NCI-H2107 treated with DMSO at 0.1 percent for 48 hours (cell line): ENCODE data around the gene RMND5B.
A peak's percentile ranks its signal among the peaks of the same experiment; 100 is the strongest.

ENCODE experiments used
- DNase-seq: peaks from one replicate; lab custom pipeline; 2025; ENCODE audit not compliant: unreplicated experiment; lab: John Stamatoyannopoulos, UW

Gene RMND5B

DNA sequence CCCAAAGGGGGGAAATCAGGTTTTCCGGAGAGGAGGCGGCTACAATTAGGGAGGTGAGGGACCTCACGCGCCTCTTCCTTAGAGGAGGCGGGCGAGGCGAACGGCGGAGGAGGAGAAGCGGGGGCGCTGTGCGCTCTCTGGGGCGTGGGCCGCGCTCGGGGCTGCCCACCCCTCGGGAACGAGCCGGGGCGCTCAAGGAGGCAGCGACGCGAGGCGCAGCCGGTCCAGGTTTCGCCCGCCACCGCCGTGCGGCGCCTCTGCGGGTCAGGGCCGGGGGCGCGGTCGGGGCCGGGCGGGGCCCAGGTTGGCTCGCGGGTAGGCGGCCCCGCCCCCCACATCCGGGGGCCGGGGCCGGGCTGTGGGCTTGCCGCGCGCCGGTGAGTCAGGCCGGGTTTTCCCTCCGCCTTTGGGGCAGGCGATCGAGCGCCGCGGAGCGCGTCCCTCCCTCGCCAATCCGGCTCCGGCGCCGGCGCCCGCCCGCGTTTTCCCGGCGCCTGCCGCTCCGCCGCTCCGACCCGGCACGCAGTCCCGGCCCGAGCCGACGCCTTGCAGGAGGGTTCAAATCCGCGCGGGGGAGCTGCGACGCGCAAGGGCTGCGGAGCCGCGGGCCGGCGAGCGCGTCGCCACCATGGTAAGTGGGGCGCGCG, 17.6 kb upstream of the RMND5B start, which contains the start of gene N4BP3:
N4BP3 (plus strand) TSS at position 392 of the 647 bp plus-strand sequence. CDS start 6,052 bp downstream, outside the sequence.
- no peak for DNase-seq

DNA sequence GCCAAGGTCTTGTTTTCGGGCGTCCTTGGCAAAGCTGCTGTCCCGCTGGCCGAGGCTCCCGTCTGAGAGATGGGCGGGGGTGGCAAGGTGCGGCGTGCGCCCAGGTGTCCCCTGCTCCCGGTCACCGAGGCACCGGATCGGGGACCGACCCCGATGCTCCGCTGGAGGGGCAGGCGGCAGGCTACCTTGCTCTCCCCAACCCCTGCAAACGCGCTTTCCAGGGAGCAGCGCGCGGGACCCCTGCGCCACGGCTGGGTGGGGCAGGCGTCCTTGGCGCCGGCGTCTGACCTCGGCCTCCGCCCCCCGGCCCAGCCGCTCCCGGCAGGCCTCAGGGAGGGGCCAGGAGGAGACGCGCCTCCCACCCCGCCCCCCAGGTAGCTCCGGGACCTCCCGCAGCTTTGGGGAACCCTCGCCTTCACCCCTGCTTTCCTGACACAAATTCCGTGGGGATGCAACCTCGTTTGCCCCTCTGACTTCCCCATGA, 16.9 kb upstream of the RMND5B start:
- no peak for DNase-seq

DNA sequence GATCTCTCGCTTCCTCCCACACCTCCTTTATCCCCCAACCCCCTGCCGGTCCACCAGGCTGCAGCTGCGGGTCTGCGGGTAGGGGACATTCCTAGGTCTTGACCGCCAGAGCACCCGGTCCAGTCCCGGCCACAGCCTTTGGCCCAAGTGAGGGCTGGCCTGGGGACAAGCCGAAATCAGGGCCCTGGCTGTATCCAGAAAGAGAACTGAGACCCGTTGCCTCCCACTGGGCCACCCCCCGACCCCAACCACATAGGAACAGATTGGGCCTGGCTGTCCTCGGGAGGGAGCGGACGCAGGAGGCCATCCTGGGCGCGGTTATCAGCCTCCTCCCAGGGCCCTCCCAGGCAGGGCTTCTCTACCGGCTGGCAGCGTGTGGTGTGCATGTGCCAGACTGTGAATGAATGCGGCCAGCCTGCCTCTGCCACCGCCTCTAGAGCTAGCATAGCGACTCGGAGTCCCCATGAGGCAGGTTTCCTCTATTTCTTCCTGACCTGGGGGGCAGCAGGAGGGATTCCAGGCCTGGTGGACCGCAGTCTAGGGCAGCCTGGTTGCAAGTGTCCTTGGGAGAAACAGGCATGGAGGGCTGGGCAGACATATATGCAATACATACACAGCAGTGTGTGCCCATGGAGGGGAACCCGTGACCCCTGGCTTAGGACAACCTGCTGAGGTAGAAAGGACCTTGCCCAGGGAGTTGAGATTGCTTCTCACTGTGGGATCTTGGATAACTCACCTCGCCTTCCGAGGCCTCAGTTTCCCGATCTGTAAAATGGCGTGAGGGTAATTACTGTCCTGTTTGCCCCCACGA, 16.3 kb upstream of the RMND5B start:
- no peak for DNase-seq

DNA sequence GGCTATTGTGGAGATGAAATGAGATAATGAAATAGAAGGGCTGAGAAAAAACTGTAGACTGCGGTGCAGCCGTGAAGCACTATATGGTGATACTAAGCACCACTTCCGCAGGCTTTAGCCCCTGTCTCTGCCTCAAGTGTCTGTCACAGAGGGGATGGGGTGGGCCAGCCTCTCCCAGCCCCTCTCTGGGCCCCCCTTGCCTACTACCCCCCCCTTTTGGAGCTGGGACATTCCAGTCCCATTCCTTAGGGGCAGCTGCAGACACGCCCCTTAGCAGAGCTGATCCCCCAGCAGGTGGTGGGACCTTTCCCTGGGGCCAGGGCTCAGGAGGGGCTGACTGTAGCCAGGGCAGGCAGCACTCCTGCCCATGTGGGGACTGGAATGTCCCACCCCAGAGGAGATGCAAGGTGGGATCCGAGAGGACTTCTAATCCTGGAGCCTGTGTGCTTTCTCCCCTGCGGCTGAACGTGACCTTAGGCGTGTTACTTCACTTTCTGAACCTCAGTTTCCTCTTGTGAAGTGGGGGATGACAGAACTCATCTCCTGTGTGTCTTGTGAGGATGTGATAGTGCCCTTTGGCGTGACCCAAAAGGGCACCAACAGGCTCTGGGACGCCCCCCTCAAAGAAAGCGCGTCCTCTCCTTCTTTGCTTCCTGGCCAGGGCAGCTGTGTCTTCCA, 15.5 kb upstream of the RMND5B start:
- no peak for DNase-seq

DNA sequence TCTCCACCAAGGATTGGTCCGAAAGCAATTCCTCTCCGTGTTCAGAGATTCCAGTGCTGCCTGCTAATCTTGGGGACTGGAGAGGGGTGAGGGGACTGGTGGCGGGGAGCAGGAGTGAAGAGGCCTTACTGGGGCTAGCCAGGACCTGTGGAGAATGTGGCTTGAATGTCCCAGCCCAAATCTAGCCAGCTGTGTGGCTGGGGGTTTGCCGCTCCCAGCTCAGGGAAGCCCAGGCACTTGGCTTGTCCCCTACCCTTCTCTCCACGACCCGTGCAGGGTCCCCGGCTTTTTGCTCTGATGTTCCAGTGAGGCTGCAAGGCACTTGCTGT, 15.0 kb upstream of the RMND5B start:
- DNase-seq: no peak

DNA sequence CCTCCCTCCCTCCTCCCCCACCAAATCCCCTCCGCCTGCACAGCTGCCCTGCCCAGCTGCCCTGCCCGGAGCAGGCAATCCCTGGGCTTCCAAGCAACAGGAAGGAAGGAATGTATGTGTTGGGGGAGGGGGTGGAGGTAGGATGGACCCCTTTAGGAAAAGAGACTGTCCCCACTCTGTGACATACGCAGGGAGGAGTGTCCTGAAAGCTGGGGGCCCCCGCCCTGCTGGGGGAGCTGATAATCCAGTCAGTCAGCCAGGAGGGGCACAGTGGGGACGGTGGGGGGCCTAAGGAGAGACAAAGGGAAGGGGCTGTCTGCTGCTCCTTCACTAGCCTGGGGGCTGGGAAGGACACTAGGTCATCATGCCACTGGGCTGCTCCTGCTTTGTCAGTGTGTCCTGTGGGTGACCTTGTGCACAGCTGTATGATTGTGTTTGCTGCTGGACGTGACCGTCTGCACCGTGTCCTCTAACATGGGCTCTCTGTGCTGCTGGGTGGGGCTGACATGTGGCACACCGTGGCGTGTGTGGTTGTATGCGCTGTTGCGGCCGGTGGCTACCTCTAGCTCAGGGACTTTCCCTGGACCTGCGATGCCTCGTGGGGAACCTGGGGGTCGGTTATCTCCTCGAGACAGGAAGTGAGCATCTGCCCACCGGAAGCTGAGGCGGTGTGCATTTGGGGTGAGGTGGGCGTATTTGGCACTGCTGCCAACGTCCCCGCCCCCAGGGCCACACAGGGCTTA, 14.5 kb upstream of the RMND5B start:
- DNase-seq: no peak

DNA sequence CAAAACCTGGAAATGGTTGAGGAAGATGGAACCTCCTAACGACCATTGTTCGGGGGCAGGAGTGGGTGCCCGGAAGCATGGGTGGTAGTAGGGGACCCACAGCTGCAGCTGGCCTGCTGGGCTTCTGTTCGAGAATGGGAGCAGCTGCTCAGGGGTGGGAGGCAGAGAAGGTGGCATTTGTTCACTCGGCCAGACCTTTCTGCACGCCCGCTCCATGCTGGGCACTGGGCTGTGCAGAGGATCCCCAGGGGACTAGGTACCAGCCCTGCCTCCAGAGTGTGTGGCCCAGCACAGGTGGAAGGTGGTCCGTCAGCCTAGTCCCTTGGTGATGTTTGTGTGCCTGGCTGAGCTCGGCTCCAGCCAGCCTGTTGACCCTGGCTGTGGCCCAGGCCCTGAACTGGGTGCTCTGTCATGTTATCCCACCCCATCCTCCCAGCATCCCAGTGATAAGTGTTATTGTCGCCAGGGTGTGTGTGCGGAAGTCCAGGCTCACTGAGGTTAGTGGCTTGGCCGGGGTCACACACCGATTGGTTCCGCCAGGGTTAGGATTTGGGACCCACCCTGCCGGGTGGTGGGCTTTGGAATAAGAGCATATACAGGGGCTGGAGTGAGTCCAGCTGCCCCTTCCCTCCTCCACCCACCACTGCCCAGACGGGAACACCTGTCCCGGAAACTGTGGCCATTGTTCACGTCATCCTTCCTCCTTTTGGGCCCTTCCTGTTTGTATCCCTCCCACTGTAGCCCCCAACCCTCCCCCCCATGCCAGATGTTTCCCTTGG, 12.7 kb upstream of the RMND5B start:
- no peak for DNase-seq

DNA sequence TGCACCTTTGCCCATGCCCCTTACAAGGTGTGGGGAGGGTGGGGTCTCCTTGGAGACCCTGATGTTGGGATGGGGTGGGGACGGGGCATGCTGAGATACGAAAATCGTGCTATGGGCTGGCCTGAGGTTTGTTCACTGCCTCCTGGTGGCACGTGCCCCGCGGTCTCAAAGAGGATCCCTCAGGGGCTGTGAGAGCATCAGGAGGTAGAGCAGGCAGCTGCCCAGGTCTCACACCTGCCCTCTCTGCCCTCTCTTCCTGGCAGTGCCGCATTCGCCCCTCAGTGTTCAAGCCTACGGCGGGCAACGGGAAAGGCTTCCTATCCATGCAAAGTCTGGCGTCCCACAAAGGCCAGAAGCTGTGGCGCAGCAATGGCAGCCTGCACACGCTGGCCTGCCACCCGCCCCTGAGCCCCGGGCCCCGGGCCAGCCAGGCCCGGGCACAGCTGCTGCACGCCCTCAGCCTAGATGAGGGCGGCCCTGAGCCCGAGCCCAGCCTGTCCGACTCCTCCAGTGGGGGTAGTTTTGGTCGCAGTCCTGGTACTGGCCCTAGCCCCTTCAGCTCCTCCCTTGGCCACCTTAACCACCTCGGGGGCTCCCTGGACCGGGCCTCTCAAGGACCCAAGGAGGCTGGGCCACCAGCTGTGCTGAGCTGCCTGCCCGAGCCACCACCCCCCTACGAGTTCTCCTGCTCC, 10.8 kb upstream of the RMND5B start:
- no peak for DNase-seq

DNA sequence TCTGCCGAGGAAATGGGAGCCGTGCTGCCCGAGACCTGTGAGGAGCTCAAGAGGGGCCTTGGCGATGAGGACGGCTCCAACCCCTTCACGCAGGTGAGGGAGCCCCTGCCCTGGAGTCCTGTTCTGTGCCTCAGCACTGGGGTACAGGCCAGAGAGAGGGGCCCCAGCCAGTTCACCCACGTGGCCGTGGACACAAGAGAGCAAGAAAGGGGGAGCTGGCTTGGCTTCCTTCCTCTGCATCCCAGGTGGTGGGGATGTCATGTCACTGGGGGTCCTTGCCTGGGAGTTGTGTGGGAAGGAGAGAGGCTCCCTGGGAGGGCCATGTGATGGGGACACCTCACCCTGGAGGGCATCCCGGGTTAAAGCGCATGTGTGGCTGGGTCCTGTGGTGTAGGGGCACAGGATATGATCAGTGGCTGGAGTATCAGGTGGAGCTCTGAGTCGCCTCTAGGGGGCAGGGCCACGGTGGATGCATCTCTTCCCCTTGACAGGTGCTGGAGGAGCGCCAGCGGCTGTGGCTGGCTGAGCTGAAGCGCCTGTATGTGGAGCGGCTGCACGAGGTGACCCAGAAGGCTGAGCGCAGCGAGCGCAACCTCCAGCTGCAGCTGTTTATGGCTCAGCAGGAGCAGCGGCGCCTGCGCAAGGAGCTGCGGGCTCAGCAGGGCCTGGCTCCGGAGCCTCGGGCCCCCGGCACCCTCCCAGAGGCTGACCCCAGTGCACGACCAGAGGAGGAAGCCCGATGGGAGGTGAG, 10.0 kb upstream of the RMND5B start:
- peak; percentile 78 for DNase-seq

DNA sequence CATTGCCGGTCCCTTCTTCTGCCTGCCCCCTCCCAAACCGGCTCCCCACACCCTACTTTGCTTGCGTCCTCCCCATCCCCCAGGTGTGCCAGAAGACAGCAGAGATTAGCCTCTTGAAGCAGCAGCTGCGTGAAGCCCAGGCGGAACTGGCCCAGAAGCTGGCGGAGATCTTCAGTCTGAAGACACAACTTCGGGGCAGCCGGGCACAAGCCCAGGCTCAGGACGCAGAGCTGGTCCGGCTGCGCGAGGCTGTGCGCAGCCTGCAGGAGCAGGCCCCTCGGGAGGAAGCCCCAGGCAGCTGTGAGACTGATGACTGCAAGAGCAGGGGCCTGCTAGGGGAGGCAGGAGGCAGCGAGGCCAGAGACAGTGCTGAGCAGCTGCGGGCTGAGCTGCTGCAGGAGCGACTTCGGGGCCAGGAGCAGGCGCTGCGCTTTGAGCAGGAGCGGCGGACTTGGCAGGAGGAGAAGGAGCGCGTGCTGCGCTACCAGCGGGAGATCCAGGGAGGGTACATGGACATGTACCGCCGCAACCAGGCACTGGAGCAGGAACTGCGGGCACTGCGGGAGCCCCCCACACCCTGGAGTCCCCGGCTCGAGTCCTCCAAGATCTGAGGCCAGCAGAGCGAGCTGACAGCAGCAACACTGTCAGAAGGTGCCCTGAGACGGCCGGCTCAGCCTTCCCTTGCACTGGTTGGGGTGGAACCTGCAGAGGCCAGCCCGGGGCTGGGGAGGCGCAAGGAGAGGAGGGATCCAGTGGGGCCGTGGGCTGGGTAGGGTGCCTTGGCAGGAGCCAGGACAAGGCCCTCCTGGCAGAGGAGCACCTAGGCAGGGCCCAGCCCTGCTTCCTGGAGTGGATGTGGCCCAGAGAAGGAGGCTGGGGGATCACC, 9.2 kb upstream of the RMND5B start:
- no peak for DNase-seq

DNA sequence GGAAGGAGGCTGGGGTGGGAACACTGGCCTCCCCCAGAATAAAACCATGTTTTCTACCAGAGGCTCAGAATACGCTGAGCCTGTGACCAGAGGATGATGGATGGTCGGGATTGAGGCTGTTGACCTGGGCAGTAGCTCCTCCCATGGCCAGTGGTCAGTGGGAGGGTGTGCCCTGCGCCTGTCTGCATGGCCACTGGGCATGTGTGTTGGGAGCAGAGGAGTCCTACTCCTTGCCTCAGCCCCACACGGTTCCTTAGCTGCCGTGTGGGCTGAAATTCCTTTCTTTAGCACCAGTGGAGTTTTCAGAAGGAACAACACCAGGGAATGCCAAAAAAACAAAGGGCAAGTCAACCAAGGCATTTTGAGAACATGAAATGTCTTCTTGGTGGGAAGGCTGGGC, 8.5 kb upstream of the RMND5B start:
- DNase-seq: no peak

DNA sequence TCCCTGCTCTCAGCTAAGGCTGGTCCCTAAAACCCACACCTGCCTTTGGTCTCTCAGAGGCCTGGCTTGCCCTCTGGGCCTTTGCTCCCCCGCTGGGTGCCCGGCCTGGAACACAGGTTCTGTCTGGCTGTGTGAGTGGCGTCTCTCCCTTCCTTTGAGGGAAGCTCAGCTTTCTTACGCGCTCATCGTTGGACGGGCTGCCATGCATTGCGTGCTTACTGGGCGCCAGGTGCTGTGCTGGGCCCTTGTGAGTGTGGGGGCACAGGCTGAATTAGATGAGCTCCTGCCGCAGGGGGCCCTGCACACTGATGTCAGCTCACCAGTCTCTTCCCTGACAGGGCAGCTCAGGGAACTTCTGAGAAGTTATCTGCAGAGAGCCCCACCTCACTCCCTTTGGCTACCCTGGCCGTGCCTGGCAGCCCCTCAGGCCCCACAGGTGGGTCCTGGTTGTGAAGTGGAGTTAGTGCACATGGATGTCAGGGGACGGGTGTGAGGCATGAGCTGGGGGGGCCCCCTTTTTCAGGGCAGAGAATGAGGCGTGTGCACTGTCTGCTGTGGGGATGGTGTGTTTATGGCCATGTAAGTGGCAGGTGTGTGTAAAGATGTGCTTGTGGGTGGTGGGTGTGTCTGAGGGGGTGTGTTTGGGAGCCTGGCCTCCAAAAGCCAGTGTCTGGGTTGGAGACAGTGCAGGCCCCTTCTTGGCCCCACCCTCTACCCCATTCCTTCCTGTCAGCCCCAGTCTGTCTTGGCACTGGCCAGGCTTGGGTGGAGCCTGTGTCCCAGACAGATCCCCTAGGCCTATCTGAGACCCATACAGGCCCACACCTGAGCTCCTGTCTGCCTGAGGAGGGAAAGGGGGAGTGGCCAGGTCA, 7.5 kb upstream of the RMND5B start:
- DNase-seq: no peak

DNA sequence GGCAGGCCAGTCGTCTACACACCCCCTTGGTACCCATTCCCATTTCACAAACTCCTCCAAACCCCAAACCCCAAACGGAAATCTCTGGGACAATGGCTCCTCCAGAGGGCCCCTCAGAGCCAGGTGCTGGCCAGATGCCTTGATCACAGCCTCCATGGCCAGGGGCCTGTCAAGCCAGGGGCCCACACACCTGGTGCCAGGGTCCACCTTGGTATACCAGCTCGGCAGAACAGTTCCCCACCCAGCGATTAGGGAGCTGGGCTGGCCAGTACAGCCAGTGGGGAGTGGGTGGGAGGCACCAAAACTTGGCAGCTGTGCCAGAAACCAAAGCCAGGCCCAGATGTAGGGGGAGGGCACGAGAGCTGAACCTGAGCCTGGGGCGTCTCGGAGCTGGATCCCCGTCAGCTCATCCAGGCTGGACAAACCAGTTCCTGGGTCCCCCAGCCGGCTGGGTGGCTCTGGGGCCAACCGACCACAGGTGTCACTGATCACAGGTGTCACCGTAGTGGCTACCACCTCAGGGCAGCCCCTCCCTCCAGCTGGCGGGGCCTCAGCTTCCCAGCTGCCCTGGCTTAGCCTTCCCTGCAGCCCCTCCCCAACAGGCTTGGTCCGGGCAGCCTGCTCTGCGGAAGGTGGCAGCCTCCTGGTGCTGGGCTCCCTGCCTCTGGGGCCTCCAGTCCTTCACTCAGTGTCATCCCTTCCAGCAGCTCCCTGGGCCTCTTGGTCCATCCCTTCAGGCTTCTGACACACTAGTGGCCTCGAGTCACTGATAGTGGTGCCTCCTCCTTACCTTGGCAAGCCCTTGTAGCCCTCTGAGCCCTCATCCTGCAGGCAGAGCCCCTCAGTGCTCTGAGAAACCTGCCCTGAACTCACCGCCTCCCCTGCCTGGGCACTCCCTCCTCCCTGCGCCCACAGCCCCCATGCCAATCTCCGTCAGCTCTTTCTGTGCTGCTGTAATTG, 6.6 kb upstream of the RMND5B start:
- DNase-seq: no peak

DNA sequence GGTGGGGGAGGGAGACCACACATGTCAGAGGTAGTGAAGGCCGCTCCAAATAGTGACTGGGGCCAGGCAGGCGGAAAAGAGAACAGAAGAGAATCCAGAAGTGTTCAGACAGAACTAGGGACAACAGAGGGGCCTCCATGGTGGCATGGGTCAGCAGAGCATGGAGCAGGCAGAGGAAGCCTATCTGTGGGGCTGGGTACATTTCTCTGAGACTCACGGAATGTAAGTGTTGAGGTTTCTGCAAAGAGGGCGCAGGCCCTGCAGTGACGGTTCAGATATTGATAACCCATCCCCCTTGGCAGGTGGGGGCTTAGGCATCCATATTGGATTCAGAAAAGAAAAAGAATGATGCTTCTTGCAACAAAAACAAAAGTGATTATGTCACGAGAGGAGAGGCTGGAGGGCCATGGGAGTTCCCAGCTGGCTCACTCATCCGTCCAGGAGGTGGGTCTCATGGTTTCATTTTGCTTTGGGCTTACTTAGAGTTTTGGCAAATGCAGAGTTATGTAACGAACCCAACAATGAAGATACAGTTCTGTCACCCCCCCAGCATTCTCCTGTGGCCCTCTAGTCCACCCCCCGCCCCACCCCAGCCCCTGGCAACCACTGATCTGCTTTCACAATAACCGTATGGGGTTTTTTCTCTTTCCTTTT, 5.4 kb upstream of the RMND5B start:
- DNase-seq: no peak

DNA sequence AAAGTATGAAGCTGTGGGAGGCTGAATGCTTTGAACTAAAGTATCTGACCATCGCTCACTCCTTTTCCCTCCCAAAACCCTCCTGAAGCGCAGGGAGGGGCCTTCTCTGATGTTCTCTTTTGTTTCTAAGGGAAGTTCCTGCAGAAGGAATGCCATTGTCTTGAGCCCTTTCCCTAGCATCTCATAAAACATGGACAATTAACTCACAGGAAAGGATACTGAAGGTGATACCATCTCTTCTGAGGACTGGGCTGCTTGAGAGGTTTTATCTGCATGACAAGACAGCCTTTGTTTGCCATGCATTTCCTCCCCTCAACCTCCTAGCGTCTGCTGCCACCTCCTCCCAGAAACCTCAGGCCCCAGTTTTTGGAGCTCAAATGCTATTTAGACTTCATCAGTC, 4.3 kb upstream of the RMND5B start:
- DNase-seq: no peak
